Prostate gland (tissue), 2 donors: ENCODE data around the gene FGF12.

Experiments used
- CTCF ChIP-seq, 4 experiments: fragments of 200-600 bp in 2 of 4; fragments of 450-650 bp in 2 of 4; sonication (generic) in 2 of 4; IDR thresholded peaks; 1 replicate in 3 of 4; 2 replicates in 1 of 4; pipeline ENCODE4 v1.5.1; 2016 to 2019; ENCODE audit warnings: antibody characterized with exemption in 4 of 4, mild to moderate bottlenecking in 2 of 4, moderate library complexity in 2 of 4
- POLR2A ChIP-seq: fragments of 450-650 bp; IDR thresholded peaks from one replicate; pipeline ENCODE4 v1.6.1; 2016; ENCODE audit warnings: antibody characterized with exemption, mild to moderate bottlenecking
- POLR2AphosphoS5 ChIP-seq: sonication (generic); formaldehyde crosslinking; IDR thresholded peaks from one replicate; pipeline ENCODE4 v1.6.1; 2017; ENCODE audit warnings: antibody characterized with exemption

GRCh38 chr3:192747746-192748145 lies 20.4 kb upstream of the FGF12 start:
- no peak for TF ChIP-seq CTCF (IDR thresholded peaks at IDR 0.05)
- TF ChIP-seq POLR2AphosphoS5: no peak
- TF ChIP-seq POLR2A: no peak
